Neuronal stem cell (in vitro differentiated cells): Measurements from ENCODE around the gene SUN3.
A peak's percentile ranks its signal among the peaks of the same experiment; 100 is the strongest.

Experiments used
- DNase-seq: peaks from one replicate; pipeline ENCODE4 v3.0.0-alpha.2; 2013; ENCODE audit warnings: low spot score
- H2AFZ ChIP-seq: one replicate; pipeline ENCODE4 v1.6.1; 2013; ENCODE audit warnings: mild to moderate bottlenecking, low read length, inconsistent platforms
- H2AK5ac ChIP-seq: 2 replicates; pipeline ENCODE4 v1.6.1; 2013; ENCODE audit warnings: low read depth, mild to moderate bottlenecking, inconsistent platforms, low read length, moderate library complexity, mixed read lengths
- H2BK120ac ChIP-seq: 2 replicates; pipeline ENCODE4 v1.6.1; 2013; ENCODE audit warnings: low read depth, mild to moderate bottlenecking, inconsistent platforms, low read length, moderate library complexity, mixed read lengths
- H2BK12ac ChIP-seq: one replicate; pipeline ENCODE4 v1.6.1; 2013; ENCODE audit warnings: low read length, inconsistent platforms
- H2BK15ac ChIP-seq: 2 replicates; pipeline ENCODE4 v1.6.1; 2013; ENCODE audit warnings: mild to moderate bottlenecking, low read length, inconsistent platforms, mixed read lengths
- H2BK5ac ChIP-seq: one replicate; pipeline ENCODE4 v1.6.1; 2013; ENCODE audit warnings: inconsistent platforms, mild to moderate bottlenecking, low read length, moderate library complexity
- H3K14ac ChIP-seq: one replicate; pipeline ENCODE4 v1.6.1; 2013; ENCODE audit warnings: low read length, inconsistent platforms
- H3K18ac ChIP-seq: 2 replicates; pipeline ENCODE4 v1.6.1; 2013; ENCODE audit warnings: low read length, inconsistent platforms
- H3K23ac ChIP-seq: 2 replicates; pipeline ENCODE4 v1.6.1; 2013; ENCODE audit warnings: low read depth, mild to moderate bottlenecking, mixed read lengths, low read length, inconsistent platforms; ENCODE audit not compliant: poor library complexity
- H3K27ac ChIP-seq: replicated peaks from 3 replicates; pipeline ENCODE4 v1.5.1; 2013; ENCODE audit warnings: low read length, inconsistent platforms
- H3K27me3 ChIP-seq, 3 experiments: 2 replicates each; pipeline ENCODE4 v1.6.1; 2013; ENCODE audit warnings: low read length in 3 of 3, mild to moderate bottlenecking in 2 of 3, inconsistent platforms in 1 of 3, low read depth in 1 of 3, mixed read lengths in 1 of 3, moderate library complexity in 1 of 3; ENCODE audit not compliant: control insufficient read depth in 3 of 3, insufficient read depth in 3 of 3
- H3K36me3 ChIP-seq, 2 donors: replicated peaks in 1 of 2; 2 replicates each; pipeline ENCODE4 v1.6.1; 2013; ENCODE audit warnings: low read length in 2 of 2; ENCODE audit not compliant: control insufficient read depth in 2 of 2, insufficient read depth in 2 of 2
- H3K4ac ChIP-seq: 2 replicates; pipeline ENCODE4 v1.6.1; 2013; ENCODE audit warnings: inconsistent platforms, mild to moderate bottlenecking, low read length, moderate library complexity
- H3K4me1 ChIP-seq, 2 donors: 1 replicate in 1 of 2; 2 replicates in 1 of 2; pipeline ENCODE4 v1.6.1; 2013; ENCODE audit warnings: low read length in 2 of 2, low read depth in 1 of 2; ENCODE audit not compliant: control insufficient read depth in 2 of 2, insufficient read depth in 1 of 2
- H3K4me2 ChIP-seq: one replicate; pipeline ENCODE4 v1.6.1; 2013; ENCODE audit warnings: mild to moderate bottlenecking, low read length, inconsistent platforms; ENCODE audit not compliant: insufficient read depth, poor library complexity, severe bottlenecking
- H3K4me3 ChIP-seq, 2 donors: 2 replicates each; pipeline ENCODE4 v1.5.1; 2013; ENCODE audit warnings: low read length in 2 of 2, mild to moderate bottlenecking in 2 of 2, inconsistent platforms in 1 of 2, moderate library complexity in 1 of 2
- H3K79me1 ChIP-seq: one replicate; pipeline ENCODE4 v1.6.1; 2013; ENCODE audit warnings: low read depth, mild to moderate bottlenecking, inconsistent platforms, low read length, moderate library complexity
- H3K9ac ChIP-seq: one replicate; pipeline ENCODE4 v1.6.1; 2013; ENCODE audit warnings: mild to moderate bottlenecking, low read depth, low read length, inconsistent platforms; ENCODE audit not compliant: poor library complexity
- H3K9me3 ChIP-seq, 2 donors: replicated peaks in 1 of 2; 2 replicates each; pipeline versions ENCODE3 to v1.6.1; 2013; ENCODE audit warnings: low read length in 2 of 2, mild to moderate bottlenecking in 2 of 2, inconsistent platforms in 1 of 2, low read depth in 1 of 2, mixed read lengths in 1 of 2, moderate library complexity in 1 of 2; ENCODE audit not compliant: control insufficient read depth in 2 of 2, insufficient read depth in 1 of 2
- H4K8ac ChIP-seq: one replicate; pipeline ENCODE4 v1.6.1; 2013; ENCODE audit warnings: low read depth, mild to moderate bottlenecking, inconsistent platforms, low read length, moderate library complexity
- H4K91ac ChIP-seq: one replicate; pipeline ENCODE4 v1.6.1; 2013; ENCODE audit warnings: low read length, low read depth, mild to moderate bottlenecking, inconsistent platforms; ENCODE audit not compliant: poor library complexity
- WGBS, 2 donors: extraction: QIAGEN DNeasy Blood & Tissue Kit; methylation state at CpG; one replicate each; pipeline ENCODE4 v1.1.7; 2013; ENCODE audit warnings: missing lambda C conversion rate in 2 of 2, mixed read lengths in 1 of 2; ENCODE audit not compliant: insufficient read length in 2 of 2, insufficient replicate concordance in 1 of 2; ENCODE audit errors: extremely low coverage in 2 of 2; 5-methylcytosine and 5-hydroxymethylcytosine counted together

The SUN3 gene

GRCh38 chr7:48041653-48041970 is 12.7 kb upstream of the SUN3 start:
- H4K8ac ChIP-seq = no peak overlapping the region
- H2BK5ac ChIP-seq = no peak overlapping the region
- H3K27me3 ChIP-seq = peaks cover 0 to 26% (median 7%) of the 10 kb centered on the region in 3 experiments
- no peak overlapping the region for H2AK5ac ChIP-seq
- H3K4me2 ChIP-seq = no peak overlapping the region
- no peaks in the 10 kb centered on the region for H3K9me3 ChIP-seq
- H3K23ac ChIP-seq = no peak overlapping the region
- H4K91ac ChIP-seq = no peak overlapping the region
- H3K4ac ChIP-seq = no peak overlapping the region
- H3K4me3 ChIP-seq = no peak overlapping the region
- H2BK12ac ChIP-seq = no peak overlapping the region
- no peaks in the 10 kb centered on the region for H3K79me1 ChIP-seq
- H3K14ac ChIP-seq = no peak overlapping the region
- no peak overlapping the region for H3K18ac ChIP-seq
- H3K9ac ChIP-seq = no peak overlapping the region
- H3K36me3 ChIP-seq = no peaks in the 10 kb centered on the region
- no peak overlapping the region for H2BK120ac ChIP-seq
- DNase-seq = no peak
- no peak overlapping the region for H2AFZ ChIP-seq
- H3K27ac ChIP-seq = no peak overlapping the region
- H2BK15ac ChIP-seq = no peak overlapping the region
- no CpG with 5 or more reads among the region's 3 CpGs for WGBS, 2 donors
- H3K4me1 ChIP-seq = peaks cover 0 to 8% of the 10 kb centered on the region in 2 donors

GRCh38 chr7:48040944-48041652 is 12.2 kb upstream of the SUN3 start:
- no peaks in the 10 kb centered on the region for H3K9me3 ChIP-seq
- no CpG with 5 or more reads among the region's 18 CpGs for WGBS, 2 donors

GRCh38 chr7:48038815-48039506 is 10.1 kb upstream of the SUN3 start:
- Histone ChIP-seq H4K91ac (no peak overlapping the region), H3K4me2 (no peak overlapping the region), H3K14ac (no peak overlapping the region), H2BK15ac (no peak overlapping the region), H3K4me3 (no peak overlapping the region), H4K8ac (no peak overlapping the region), H3K36me3 (no peaks in the 10 kb centered on the region), H3K4ac (no peak overlapping the region), H2BK12ac (no peak overlapping the region), H3K4me1 (peaks cover 5 to 13% of the 10 kb centered on the region in 2 donors), H2AFZ (no peak overlapping the region), H3K18ac (no peak overlapping the region), H3K27ac (no peak overlapping the region), H3K23ac (no peak overlapping the region), H2BK120ac (no peak overlapping the region), H3K79me1 (no peaks in the 10 kb centered on the region), H3K27me3 (peaks cover 5 to 41% (median 19%) of the 10 kb centered on the region in 3 experiments), H2BK5ac (no peak overlapping the region), H2AK5ac (no peak overlapping the region), H3K9me3 (peaks cover 0 to 3% of the 10 kb centered on the region in 2 donors), H3K9ac (no peak overlapping the region)
- no peak for DNase-seq
- no CpG with 5 or more reads among the region's 5 CpGs for WGBS, 2 donors

More at GRCh38 chr7:48040944-48041652, 12.2 kb upstream of the SUN3 start:
- Histone ChIP-seq H3K23ac (no peak overlapping the region), H4K91ac (no peak overlapping the region), H2AK5ac (peak overlapping the region; percentile 34), H3K27me3 (peaks cover 2 to 28% (median 12%) of the 10 kb centered on the region in 3 experiments), H3K18ac (no peak overlapping the region), H2BK5ac (no peak overlapping the region), H3K4me1 (peaks cover under 1 to 8% of the 10 kb centered on the region in 2 donors), H3K36me3 (no peaks in the 10 kb centered on the region), H3K14ac (no peak overlapping the region), H3K4ac (no peak overlapping the region), H4K8ac (peak overlapping the region; percentile 19), H2BK15ac (no peak overlapping the region), H3K79me1 (no peaks in the 10 kb centered on the region), H3K4me2 (no peak overlapping the region), H3K9ac (no peak overlapping the region), H2AFZ (peak overlapping the region; percentile 68), H2BK120ac (no peak overlapping the region), H3K27ac (no peak overlapping the region), H3K4me3 (no peak overlapping the region), H2BK12ac (no peak overlapping the region)
- DNase-seq = no peak

GRCh38 chr7:48035967-48036478 is 7.1 kb upstream of the SUN3 start:
- no peak overlapping the region for H2BK15ac ChIP-seq
- H2BK12ac ChIP-seq = no peak overlapping the region
- H3K14ac ChIP-seq = peak overlapping the region; percentile 72
- peaks cover 0 to 3% of the 10 kb centered on the region in 2 donors for H3K9me3 ChIP-seq
- H3K36me3 ChIP-seq = no peaks in the 10 kb centered on the region
- H3K79me1 ChIP-seq = no peaks in the 10 kb centered on the region
- peak overlapping the region; percentile 29 for H2BK120ac ChIP-seq
- peak overlapping the region; percentile 54 to 87 for H3K4me3 ChIP-seq
- WGBS, 2 donors = no CpG with 5 or more reads among the region's 42 CpGs
- no peak overlapping the region for H3K4ac ChIP-seq
- H3K4me1 ChIP-seq = peaks cover 4 to 5% of the 10 kb centered on the region in 2 donors
- H3K27ac ChIP-seq = no peak overlapping the region
- H4K91ac ChIP-seq = no peak overlapping the region
- H2BK5ac ChIP-seq = no peak overlapping the region
- peak overlapping the region; percentile 98 for H2AFZ ChIP-seq
- no peak overlapping the region for H2AK5ac ChIP-seq
- peaks cover 5 to 50% (median 19%) of the 10 kb centered on the region in 3 experiments for H3K27me3 ChIP-seq
- peak overlapping the region; percentile 99 for H3K4me2 ChIP-seq
- no peak overlapping the region for H4K8ac ChIP-seq
- peak overlapping the region; percentile 86 for H3K23ac ChIP-seq
- H3K9ac ChIP-seq = peak overlapping the region; percentile 87
- peak overlapping the region; percentile 38 for H3K18ac ChIP-seq
- DNase-seq = peak; percentile 21
